Motor neuron (in vitro differentiated cells): ENCODE results near the gene DCAKD. TPM values are rescaled to one million over a fixed set of nuclear protein-coding genes. Genes with fewer than 3 reads are reported as not detected.

Source experiments
- ATAC-seq, 8 experiments: fragments of 200-7000 bp; cut with Tn5 transposase; replicated peaks in 6 of 8; 2 replicates each; pipeline ENCODE4 v1.8.0; 2021; ENCODE audit warnings: mild to moderate bottlenecking in 8 of 8, moderate library complexity in 8 of 8
- H3K27ac ChIP-seq, 2 donors: fragments of 250-450 bp; sonication (Bioruptor Pico); 2 replicates each; pipeline ENCODE4 v1.9.0; 2021; ENCODE audit warnings: antibody characterized with exemption in 2 of 2, mild to moderate bottlenecking in 2 of 2, moderate library complexity in 1 of 2
- H3K4me1 ChIP-seq, 2 donors: fragments of 250-450 bp; sonication (Bioruptor Pico); replicated peaks in 1 of 2; 2 replicates each; pipeline ENCODE4 v1.6.1; 2021; ENCODE audit warnings: antibody characterized with exemption in 2 of 2, mild to moderate bottlenecking in 2 of 2, moderate library complexity in 1 of 2
- H3K4me3 ChIP-seq, 5 donors: fragments of 250-450 bp; sonication (Bioruptor Pico); 2 replicates each; pipeline ENCODE4 v1.9.0; 2021; ENCODE audit warnings: antibody characterized with exemption in 5 of 5, mild to moderate bottlenecking in 5 of 5, moderate library complexity in 4 of 5
- WGBS, 10 experiments: fragments of 450-650 bp; shearing (Covaris generic); methylation state at CpG; one replicate each; pipeline ENCODE4 v1.0.0; 2022; 5-methylcytosine and 5-hydroxymethylcytosine counted together
- in situ Hi-C, 9 experiments: fragments of 400-800 bp; cut with MboI; loops; one replicate each; pipeline ENCODE4 v1.15.0; 2021; ENCODE audit warnings: low sequenced_read_pairs in 9 of 9, low pct_unique_long_range_greater_than_20kb in 2 of 9; ENCODE audit not compliant: unreplicated experiment in 9 of 9
- total RNA-seq, 8 experiments: library from RNA; unstranded; fragments of 300-600 nt; gene quantifications; 2 replicates each; pipeline versions ENCODE4 v1.2.3 to v1.2.4, GENCODE V29; 2022

Gene DCAKD, protein sequence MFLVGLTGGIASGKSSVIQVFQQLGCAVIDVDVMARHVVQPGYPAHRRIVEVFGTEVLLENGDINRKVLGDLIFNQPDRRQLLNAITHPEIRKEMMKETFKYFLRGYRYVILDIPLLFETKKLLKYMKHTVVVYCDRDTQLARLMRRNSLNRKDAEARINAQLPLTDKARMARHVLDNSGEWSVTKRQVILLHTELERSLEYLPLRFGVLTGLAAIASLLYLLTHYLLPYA
- 100 to 1,000 TPM in 1 of 8 experiments, 10 to 100 TPM in 7; 15.5 to 109 (median 46.5) TPM for total RNA-seq

DNA sequence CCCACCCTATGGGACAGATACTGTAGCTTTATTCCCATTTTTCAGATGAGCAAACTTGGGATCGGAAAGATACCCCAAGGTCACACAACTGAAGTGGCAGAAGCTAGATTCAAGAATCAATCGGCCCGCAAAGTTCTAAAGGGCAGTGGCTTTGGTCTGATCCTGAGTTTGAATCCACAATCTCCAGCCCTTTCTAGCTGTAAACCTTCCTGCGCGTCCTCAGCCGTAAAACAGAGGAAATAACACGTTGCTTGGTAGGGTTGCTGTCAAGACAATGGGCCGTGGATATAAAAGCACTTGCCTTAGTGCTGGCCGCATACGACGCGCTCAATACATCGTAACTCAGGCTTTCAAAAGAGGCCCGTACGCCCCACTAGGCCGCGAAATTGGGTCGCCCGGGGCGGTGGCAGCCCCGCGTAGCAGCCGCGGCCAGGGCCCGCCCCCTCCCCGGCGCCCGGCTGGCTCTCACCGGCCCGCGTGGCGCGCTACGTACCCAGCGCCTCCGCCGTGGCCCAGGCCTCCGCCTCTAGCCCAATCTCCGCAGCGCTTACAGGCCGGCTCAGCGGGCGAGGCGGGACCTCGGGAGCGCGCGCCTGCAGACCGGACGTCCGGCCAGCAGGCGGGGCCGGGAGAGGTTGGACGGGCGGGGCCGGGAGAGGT, at the start of gene DCAKD:
DCAKD (minus strand) TSS at position 573 of the 660 bp plus-strand sequence. CDS start 16,747 bp downstream, outside the sequence.
- in situ Hi-C loops, result no loop called here
- WGBS, 10 experiments, result 0% methylated on average over 1 to 10 of the region's 56 CpGs; no CpG with 5 or more reads in 3 of the 10 experiments
- Histone ChIP-seq H3K27ac (peak within 1 kb of the TSS; percentile 95), H3K4me1 (peaks cover 6 to 7% of the 10 kb centered on the region in 2 donors), H3K4me3 (peak within 1 kb of the TSS; percentile 56 to 77 (median 70))
- ATAC-seq, result peak; percentile 95 to 100 (median 98)

DNA sequence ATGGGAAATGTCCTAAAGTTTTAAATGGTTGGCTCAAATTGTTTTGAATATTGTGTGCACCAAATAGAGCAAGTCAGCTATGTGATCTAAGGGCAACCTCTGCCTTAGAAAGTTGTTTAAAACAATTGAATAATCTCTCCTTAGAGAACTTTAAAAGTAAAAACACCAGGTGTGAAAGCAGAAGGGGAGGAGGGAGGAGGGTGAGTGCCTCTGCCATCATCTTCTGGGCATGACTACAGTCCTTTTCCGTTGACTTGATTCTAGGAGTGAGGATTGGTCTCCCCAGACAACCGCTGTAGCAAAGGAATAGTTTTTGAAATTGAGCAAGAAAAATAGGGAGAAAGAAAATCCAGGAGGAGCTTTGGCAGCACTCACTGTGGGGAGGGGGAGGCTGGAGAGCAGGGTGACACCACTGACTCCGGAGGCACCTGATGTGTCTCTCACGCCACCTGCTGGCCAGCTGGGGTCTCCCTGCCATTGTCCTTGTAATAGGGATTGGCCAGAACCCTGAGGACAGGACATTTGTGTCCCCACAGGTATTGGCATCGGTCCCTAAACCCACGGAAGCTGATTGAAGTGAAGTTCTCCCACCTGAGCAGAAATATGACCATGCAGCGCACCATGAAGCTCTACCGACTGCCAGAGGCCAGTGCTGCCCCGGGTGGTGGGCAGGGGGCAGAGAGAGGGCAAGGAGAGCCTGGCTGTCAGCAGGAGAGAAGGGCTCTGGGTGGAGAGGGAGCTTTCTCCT, 47.6 kb upstream of the DCAKD start:
- H3K27ac ChIP-seq, result no peak overlapping the region
- no peak overlapping the region for H3K4me3 ChIP-seq
- H3K4me1 ChIP-seq, result no peaks in the 10 kb centered on the region
- ATAC-seq, result peak; percentile 33 to 96 (median 87)
- 0 to 100% (median 46%) methylated on average over 1 to 7 of the region's 9 CpGs; no CpG with 5 or more reads in 4 of the 10 experiments for WGBS, 10 experiments
- in situ Hi-C loops, result no loop called here

DNA sequence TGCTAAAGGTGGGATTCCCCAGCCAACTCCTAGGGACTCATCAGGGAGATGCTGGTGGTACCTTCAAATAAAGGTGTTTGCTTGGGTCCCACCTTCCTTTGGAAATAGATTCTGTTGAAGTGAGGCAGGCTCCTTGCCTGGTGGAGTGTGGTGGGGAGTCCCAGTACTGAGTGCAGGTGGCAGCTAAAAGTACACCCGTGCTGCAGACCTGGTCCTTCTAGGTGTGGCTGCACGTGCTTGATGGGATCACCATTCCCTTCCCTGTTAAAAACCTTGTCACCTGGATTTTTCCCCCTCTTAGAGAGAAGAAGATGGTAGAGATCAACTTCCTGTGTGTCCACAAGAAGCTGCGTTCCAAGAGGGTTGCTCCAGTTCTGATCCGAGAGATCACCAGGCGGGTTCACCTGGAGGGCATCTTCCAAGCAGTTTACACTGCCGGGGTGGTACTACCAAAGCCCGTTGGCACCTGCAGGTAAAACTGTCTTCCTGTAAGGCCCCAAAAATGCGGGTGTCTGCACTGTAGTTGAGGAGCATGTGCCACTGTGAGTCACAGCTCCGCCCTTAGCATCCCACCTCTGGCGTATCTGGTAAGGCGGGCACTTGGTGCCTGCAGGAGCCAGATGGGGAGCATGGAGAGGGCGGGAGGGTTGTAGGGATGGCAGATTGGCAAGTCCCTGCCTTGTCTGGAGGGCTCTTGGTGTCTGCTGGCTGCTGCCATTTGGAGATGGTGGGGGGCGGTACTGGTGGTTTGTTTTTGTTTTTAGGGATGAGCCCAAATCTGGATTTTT, 46.8 kb upstream of the DCAKD start:
- no peaks in the 10 kb centered on the region for H3K4me1 ChIP-seq
- no peak overlapping the region for H3K4me3 ChIP-seq
- in situ Hi-C loops, result no loop called here
- no peak for ATAC-seq
- WGBS, 10 experiments, result 80 to 100% (median 100%) methylated on average over 1 to 4 of the region's 13 CpGs; no CpG with 5 or more reads in 5 of the 10 experiments
- no peak overlapping the region for H3K27ac ChIP-seq

DNA sequence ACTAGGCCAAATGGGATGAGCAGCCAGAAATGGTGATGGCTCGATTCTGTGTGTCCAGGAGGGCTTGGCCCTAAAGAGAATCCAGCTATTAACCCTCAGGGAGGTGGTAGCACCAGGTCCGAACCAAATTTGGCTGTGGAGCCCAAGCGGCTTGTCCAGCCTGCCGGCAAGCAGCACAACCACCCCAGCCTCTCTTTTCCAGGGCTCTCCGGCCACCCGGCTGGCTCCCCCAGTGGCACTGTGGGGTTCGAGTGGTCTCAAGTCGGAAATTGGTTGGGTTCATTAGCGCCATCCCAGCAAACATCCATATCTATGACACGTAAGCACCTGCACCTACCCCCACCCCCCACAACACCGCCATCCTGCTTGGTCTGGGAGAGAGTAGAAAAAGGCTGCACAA, 45.5 kb upstream of the DCAKD start:
- Histone ChIP-seq H3K27ac (no peak overlapping the region), H3K4me1 (no peaks in the 10 kb centered on the region), H3K4me3 (no peak overlapping the region)
- 80 to 100% (median 100%) methylated on average over 2 to 4 of the region's 11 CpGs; no CpG with 5 or more reads in 5 of the 10 experiments for WGBS, 10 experiments
- no peak for ATAC-seq
- in situ Hi-C loops, result no loop called here

DNA sequence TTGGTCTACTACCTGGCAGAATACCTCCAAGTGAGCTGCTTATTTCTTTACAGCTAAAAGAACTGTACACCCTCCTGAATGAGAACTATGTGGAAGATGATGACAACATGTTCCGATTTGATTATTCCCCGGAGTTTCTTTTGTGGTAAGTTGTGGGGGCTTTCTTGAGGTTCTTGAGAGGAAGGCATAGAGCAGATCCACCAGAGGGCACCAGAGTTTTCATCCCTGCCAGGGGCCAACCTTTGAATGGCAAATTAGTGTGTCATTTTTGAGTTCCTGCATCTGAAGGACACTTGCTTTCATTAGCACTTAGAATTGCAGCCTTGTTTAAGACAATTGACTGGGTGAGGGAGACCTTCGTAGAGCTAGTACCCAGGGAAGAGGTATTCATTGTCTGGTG, 44.7 kb upstream of the DCAKD start:
- no peak overlapping the region for H3K27ac ChIP-seq
- no peak for ATAC-seq
- in situ Hi-C loops, result no loop called here
- 59 to 100% (median 76%) methylated on average over 1 to 3 of the region's 3 CpGs; no CpG with 5 or more reads in 3 of the 10 experiments for WGBS, 10 experiments
- no peaks in the 10 kb centered on the region for H3K4me1 ChIP-seq
- no peak overlapping the region for H3K4me3 ChIP-seq

DNA sequence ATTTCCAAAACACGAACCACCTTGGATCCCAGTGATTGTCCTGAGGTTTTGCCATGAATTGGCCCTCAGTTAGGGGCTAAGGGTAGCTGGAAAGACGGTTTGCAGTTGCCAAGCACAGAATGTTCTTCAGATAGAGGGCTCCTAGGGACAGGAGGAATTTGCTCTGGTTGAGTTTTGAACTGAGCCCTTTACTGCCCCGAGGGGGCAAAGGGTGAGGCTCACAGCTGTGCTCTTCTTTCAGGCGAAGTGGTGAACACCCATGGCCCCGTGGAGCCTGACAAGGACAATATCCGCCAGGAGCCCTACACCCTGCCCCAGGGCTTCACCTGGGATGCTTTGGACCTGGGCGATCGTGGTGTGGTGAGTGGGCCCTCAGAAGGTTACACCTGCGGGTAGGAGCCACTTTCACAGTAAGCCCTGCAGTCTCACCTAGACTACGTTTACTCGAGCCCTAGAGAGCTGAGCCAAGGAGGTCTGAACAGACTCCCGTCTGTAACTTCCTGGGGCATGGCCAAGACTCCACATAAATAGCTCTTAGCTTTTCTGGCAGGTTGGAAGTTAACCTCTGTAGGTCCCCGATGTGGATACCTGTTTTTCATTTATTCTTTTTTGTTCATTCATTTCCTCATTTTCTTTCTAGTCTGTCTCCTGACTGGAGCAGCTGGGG, 42.1 kb upstream of the DCAKD start:
- WGBS, 10 experiments, result 25 to 100% (median 70%) methylated on average over 1 to 8 of the region's 13 CpGs; no CpG with 5 or more reads in 3 of the 10 experiments
- Histone ChIP-seq H3K4me3 (no peak overlapping the region), H3K27ac (no peak overlapping the region), H3K4me1 (no peaks in the 10 kb centered on the region)
- in situ Hi-C loops, result no loop called here
- peak in 4 of 8 experiments; percentile 41 to 61 (median 48) for ATAC-seq

DNA sequence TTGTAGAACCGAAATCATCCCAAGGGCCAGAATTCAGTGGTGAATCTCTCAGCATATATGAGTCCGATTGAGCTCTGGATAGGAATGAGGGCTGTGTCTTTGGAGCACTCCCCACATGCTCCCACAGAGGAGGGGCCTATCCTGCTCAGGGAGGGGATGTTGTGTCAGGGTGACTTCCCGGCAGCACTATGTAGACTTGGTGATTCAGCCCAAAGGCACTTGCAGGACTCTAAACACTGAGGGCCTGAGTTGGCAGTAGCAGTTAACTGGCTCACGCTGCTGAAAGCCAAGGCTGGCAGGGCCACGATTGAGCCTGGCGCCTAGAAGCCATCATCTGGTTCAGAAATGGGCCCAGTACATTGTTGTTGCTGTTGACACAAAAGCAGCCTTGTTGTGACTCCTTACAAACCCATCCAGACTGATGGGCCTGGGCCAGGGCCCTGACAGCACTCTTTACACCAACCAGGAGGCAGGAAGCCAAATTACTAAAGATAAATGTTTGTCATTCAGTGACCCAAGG, 41.5 kb upstream of the DCAKD start:
- in situ Hi-C loops, result no loop called here
- Histone ChIP-seq H3K27ac (no peak overlapping the region), H3K4me3 (no peak overlapping the region), H3K4me1 (no peaks in the 10 kb centered on the region)
- 0 to 100% (median 72%) methylated on average over 1 to 5 of the region's 6 CpGs; no CpG with 5 or more reads in 2 of the 10 experiments for WGBS, 10 experiments
- ATAC-seq, result peak; percentile 30 to 97 (median 94)

DNA sequence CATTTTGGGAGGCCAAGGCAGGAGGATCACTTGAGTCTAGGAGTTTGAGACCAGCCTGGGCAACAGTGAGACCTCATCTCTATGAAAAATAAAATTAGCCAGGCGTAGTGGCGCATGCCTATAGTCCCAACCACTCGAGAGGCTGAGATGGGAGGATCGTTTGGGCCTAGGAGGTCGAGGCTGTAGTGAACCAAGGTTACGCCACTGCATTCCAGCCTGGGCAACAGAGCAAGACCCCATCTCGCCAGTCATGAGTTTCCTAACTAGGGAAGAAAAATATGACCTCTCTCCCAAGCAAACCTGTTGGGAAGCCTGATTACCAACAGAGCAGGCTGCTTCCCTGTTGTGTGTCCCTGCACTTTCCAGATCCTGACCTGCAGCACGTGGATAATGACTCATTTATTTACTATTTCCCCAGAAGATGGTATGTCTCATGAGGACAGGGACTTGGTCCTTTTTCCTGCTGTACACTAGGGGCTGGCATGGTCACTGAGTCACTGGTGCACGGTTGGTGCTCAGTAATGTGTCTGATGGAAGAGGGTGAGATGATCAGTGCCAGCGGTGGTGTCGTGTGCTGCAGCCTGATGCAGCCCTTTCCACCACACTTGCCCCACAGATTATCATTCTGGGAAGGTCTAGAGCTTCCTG, 40.5 kb upstream of the DCAKD start:
- H3K27ac ChIP-seq, result no peak overlapping the region
- in situ Hi-C loops, result no loop called here
- no peak for ATAC-seq
- no peaks in the 10 kb centered on the region for H3K4me1 ChIP-seq
- WGBS, 10 experiments, result 20 to 100% (median 93%) methylated on average over 1 to 9 of the region's 11 CpGs; no CpG with 5 or more reads in 3 of the 10 experiments
- no peak overlapping the region for H3K4me3 ChIP-seq

DNA sequence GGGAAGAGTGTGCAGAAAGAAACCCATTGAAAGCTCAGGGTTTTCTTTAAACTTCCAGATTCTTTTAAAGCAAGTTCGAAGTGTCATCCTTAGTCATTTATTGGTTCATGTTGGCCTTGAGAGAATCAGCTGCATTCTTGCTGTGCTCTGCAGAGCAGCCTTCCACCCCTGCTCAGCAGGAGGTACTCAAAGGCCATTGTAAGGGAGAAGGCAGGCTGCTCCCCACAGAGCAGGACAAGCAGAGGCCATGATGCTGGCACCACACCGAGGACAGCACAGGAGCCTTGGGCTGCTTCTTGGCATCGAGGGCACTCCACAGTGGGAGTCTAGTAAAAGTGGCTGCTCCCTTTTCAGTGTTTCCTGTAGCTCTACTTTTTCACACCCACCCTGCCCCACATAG, 39.3 kb upstream of the DCAKD start:
- no peaks in the 10 kb centered on the region for H3K4me1 ChIP-seq
- ATAC-seq, result no peak
- 40 to 80% (median 63%) methylated on average over 1 to 3 of the region's 3 CpGs; no CpG with 5 or more reads in 2 of the 10 experiments for WGBS, 10 experiments
- in situ Hi-C loops, result no loop called here
- H3K4me3 ChIP-seq, result no peak overlapping the region
- H3K27ac ChIP-seq, result no peak overlapping the region

DNA sequence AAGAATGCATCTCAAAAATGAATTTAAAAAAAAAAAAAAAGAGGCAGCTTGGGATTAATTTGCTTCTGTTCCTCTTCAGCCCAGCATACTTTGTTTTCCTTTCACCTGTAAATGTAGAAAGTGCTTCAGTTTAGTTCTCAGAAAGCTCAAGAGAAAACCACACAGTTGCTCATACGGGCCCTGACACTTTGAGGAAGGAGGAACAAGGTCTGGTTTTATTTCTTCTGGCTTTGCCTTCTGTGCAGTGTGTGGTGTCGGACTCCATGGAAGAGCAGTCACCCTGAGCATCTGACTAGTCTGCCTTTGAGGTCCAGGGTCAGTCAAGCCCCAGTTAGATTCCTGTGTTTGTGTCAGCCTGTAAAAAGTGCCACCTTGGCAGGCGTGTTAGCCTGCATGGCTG, 37.3 kb upstream of the DCAKD start:
- Histone ChIP-seq H3K4me1 (no peaks in the 10 kb centered on the region), H3K4me3 (no peak overlapping the region), H3K27ac (no peak overlapping the region)
- ATAC-seq, result no peak
- in situ Hi-C loops, result no loop called here
- 86 to 100% (median 96%) methylated on average over 1 to 2 of the region's 3 CpGs; no CpG with 5 or more reads in 4 of the 10 experiments for WGBS, 10 experiments

DNA sequence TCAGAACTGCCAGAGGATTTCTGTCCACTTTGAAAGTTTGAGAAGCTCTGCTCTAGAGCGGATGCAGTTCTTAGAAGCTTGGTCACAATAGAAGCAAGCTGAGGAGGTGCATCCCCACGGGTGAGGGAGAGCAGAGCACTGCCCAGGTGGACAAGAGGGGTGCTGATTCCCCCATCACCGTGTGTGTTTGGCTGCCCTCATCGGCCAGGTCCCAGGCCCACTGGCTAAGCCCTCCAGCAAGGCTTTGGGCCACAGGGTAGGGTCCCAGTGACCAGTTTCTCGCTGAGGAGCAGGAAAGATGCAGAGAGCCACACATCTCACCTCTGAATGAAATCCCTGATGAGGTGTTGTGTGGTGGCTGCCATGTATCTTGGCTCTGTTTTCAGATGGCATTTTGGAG, 36.5 kb upstream of the DCAKD start:
- H3K4me3 ChIP-seq, result no peak overlapping the region
- no peak overlapping the region for H3K27ac ChIP-seq
- ATAC-seq, result no peak
- no peaks in the 10 kb centered on the region for H3K4me1 ChIP-seq
- 89 to 100% (median 100%) methylated on average over 1 to 3 of the region's 5 CpGs; no CpG with 5 or more reads in 5 of the 10 experiments for WGBS, 10 experiments
- in situ Hi-C loops, result no loop called here
